HTR-8/SVneo (cell line): Measurements from ENCODE around the gene DDR2.
"Not testable (repeated sequence)": the region's sequence is repeated elsewhere in the genome, so short reads cannot be mapped to it uniquely, and the experiment has no call there.

Experiments
- DNase-seq: peaks from one replicate; pipeline ENCODE4 v3.0.0; 2011; ENCODE audit warnings: low spot score, mixed read lengths; ENCODE audit not compliant: insufficient read length
- FAIRE-seq: peaks from 2 replicates; lab custom pipeline; 2011; peaks lifted over from hg19 to GRCh38; lab: Jason Lieb, UNC

Gene DDR2

GRCh38 chr1:162716123-162716522, 83.9 kb downstream of the DDR2 start:
- FAIRE-seq (no peak), DNase-seq (no peak)

- no peak for FAIRE-seq
- DNase-seq = no peak
Observed at GRCh38 chr1:162716552-162716951, 84.3 kb downstream of the DDR2 start.

DNA sequence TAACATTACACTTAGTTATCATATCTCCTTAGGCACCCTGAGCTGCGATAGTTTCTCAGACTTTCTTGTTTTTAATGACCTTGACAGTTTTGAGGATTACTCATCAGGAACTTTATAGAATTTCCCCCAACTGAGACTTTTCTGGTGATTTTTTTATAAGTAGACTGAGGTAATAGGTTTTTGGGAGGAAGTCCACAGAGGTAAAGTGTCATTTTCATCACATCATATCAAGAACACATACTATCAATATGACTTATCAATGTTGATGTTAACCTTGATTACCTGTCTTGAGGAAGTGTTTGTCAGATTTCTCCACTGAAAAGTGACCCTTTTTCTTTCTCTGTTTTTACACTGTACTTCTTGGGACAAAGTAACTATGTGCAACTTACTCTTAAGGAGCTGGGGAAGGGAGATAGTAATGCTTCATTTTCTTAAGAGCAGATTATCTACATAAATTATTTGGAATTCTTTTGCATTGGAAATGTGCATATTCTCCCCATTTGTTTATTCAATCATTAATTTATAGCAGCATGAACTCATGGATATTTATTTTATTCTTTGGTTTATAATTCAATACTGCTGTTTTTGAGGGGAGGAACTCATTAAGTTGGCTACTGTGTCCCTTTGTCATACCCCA, 85.4 kb downstream of the DDR2 start:
- no peak for FAIRE-seq

DNA sequence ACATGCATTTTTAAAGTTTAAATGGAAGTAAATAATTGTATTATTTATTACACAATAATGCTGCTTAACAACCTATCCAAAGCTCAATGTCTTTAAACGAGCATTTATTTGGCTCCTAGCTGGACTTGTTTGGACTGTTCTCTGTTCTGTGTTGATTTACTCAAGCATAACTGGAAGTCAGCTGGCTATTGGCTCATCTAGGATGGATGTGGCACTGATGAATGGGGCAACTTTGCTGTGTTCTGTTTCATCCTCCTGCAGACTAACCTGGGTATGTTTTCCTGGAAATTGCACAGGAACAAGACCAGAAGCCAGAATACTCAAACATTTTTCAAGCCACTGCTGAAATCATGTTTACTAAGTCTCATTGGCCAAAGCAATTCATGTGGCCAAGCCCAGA, 87.4 kb downstream of the DDR2 start:
- DNase-seq = no peak
- FAIRE-seq = no peak

More for the DNA sequence above, 85.4 kb downstream of the DDR2 start:
- DNase-seq = no peak

GRCh38 chr1:162720996-162721395, 88.7 kb downstream of the DDR2 start:
- FAIRE-seq (no peak), DNase-seq (no peak)

DNA sequence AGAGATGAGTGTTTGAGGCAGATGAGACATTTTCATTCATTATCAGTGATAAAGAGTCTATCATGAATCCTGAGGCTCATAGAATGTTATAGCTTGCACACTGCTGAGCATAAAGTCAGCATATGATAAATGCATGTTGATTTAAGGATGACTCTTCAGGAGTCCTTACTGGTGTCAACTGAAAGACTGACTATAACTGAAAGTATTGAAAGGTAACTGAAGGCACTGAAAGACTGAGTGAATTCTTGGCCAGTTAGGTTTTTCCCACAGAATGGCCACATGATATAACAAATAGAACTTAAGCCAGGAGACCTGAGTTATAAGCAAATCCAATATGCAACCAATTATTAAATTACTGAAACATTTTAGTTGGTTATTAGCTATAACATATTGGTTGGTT, 89.2 kb downstream of the DDR2 start:
- no peak for FAIRE-seq

GRCh38 chr1:162722036-162722435, 89.8 kb downstream of the DDR2 start:
- DNase-seq (no peak), FAIRE-seq (no peak)

More for the DNA sequence above, 89.2 kb downstream of the DDR2 start:
- DNase-seq = no peak

DNA sequence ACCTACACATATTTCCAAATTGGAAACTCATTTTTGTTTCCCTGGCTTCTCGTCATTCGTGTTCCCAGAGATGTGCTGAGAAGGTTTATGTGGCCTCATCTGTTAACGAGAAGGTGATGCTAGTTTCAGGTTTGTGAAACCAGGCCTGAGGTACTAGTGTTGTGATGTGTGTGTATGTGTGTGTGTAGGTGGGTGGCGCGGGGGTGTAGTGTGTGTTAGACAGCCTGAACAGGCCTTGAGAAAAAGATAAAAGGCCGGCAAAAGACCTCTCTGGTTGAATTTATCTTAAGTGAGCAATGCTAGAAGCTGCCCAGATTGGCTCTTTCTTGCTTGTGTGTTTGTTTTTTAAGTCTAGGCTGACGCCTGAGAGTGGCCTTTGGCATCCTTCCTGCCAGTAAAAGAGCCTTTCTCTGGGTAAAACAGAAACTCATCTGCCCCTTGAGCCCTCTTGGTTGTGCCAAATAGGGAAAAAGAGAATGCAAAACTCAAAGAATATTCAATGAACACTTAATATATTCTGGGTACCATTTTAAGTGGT, 92.4 kb downstream of the DDR2 start:
- FAIRE-seq = no peak
- DNase-seq = no peak

GRCh38 chr1:162725301-162725837, 93.1 kb downstream of the DDR2 start:
- DNase-seq (no peak), FAIRE-seq (no peak)

GRCh38 chr1:162726555-162726954, 94.3 kb downstream of the DDR2 start:
- FAIRE-seq (no peak), DNase-seq (no peak)

GRCh38 chr1:162727493-162727892, 95.2 kb downstream of the DDR2 start:
- FAIRE-seq, DNase-seq: not testable (repeated sequence)

GRCh38 chr1:162728573-162728972, 96.3 kb downstream of the DDR2 start:
- FAIRE-seq = no peak
- DNase-seq = no peak

- not testable (repeated sequence) for DNase-seq, FAIRE-seq
Observed at GRCh38 chr1:162729195-162729774, 97.0 kb downstream of the DDR2 start.

- FAIRE-seq = no peak
- DNase-seq = no peak
Observed at GRCh38 chr1:162732094-162732493, 99.8 kb downstream of the DDR2 start.

- no peak for FAIRE-seq
- no peak for DNase-seq
Observed at GRCh38 chr1:162732566-162733335, 100.5 kb downstream of the DDR2 start.

GRCh38 chr1:162733336-162733590, 101.0 kb downstream of the DDR2 start:
- DNase-seq (no peak), FAIRE-seq (no peak)

- FAIRE-seq = no peak
- no peak for DNase-seq
Observed at GRCh38 chr1:162734047-162734446, 101.8 kb downstream of the DDR2 start.

DNA sequence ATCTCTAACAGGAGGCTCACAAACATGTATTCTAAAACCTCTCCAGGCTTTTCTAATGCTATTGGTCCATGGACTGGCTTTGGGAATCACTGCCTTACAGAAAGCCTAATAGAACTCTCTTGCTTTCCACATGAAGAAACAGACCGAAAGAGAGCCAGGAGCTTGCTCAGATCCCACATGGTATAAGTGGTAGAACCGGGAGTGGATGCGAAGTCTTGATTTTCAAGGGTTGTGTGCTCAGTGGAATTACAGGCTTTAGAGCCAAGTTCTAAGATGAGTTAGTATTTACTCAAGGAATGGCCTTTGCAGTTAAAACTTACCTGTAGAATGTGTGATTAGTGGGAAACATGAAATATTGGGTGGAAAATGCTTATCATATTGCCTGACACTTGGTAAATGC, 103.9 kb downstream of the DDR2 start:
- FAIRE-seq (no peak), DNase-seq (no peak)

DNA sequence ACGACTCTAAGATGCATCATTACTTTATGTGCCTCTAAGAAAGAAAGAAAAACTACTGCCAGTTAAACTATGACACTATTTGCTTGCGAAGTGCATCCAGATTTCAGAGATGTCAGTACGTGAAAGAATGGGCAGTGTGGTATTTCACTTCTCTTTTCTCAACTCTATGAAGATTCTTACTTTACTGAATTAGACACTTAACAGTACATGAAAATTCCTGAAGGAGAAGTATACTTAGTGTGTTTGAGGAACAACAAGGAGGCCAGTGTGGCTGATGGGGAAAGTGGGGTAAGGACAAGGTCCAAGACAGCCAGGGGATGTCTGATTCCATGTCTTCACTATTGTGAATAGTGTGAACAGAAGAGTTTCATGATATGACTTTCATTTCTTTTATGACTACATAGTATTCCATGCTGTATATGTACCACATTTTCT, 104.4 kb downstream of the DDR2 start:
- FAIRE-seq (no peak), DNase-seq (no peak)

DNA sequence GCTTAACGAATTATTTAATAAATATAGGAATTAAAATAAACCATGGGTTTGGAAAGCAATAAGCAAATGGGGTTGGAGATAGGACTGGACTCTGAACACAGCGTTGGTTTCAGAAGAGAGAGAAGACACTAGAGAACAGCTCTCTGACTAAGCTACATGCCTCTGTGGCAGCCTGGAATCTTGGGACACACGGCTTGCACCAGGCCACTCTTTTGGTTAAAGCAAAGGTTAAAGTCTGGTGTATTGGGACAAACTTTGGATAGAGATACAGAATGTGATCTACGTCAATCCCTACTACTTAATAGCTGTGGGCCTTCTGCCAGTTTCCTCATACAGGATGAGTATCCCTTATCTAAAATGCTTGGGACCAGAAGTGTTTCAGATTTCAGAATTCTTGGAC, 108.5 kb downstream of the DDR2 start:
- DNase-seq (no peak), FAIRE-seq (no peak)

DNA sequence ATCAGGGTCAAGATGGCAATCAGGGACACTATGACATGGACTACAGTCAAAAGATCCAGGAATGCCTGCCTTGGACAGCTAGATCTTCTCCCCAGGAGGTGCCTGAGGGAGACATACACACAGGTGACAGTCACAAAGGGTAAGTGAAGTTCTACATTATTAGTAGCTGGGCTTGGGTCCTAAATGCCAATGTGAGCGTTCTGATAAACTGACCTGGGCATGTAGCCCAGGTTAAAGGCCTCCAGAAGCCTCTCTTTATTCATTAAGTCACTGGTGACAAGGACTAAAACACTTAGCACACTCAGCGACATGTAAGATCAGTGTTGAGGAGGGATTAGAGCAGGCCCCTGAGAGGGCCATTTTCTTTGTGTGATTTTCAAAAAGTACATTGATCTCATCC, 109.3 kb downstream of the DDR2 start:
- FAIRE-seq (no peak), DNase-seq (no peak)
